ENCODE data around the gene PPIE. TPM values are rescaled to one million over a fixed set of nuclear protein-coding genes. Genes with fewer than 3 reads are reported as not detected.
"Not testable (repeated sequence)": the region's sequence is repeated elsewhere in the genome, so short reads cannot be mapped to it uniquely, and the experiment has no call there.

PPIE gene
- total and polyA plus RNA-seq, 2 experiments from 2014 or later, result 27.8 to 51.9 TPM

GRCh38 chr1:39777306-39777705 is 38.6 kb downstream of the PPIE start:
- TF ChIP-seq STAT1 (IDR thresholded peaks at IDR 0.05; ENCODE audit: unreplicated experiment), result no peak
- TF ChIP-seq EZH2phosphoT487 (IDR thresholded peaks at IDR 0.05; ENCODE audit: unreplicated experiment), result no peak
- H3K27me3 ChIP-seq (ENCODE audit: insufficient read depth), result peaks cover 6% of the 10 kb centered on the region; the same call in 1 of the 2 replicates
- Mint-ChIP-seq H3K36me3 (ENCODE audit: low read depth) (no peaks in the 10 kb centered on the region), H3K9me3 (no peaks in the 10 kb centered on the region), H3K27me3 (ENCODE audit: insufficient read depth, low read depth, poor library complexity) (peaks cover 8% of the 10 kb centered on the region), H3K27ac (no peak overlapping the region), H3K4me3 (no peak overlapping the region), H3K4me1 (peaks cover 4% of the 10 kb centered on the region; the same call in 2 of the 3 replicates)
- no peaks in the 10 kb centered on the region for H3K36me3 ChIP-seq (ENCODE audit: insufficient read depth)
- H4K20me1 ChIP-seq (replicated peaks; ENCODE audit: insufficient read depth), result no peaks in the 10 kb centered on the region
- no peak for ATAC-seq
- no peaks in the 10 kb centered on the region for H3K4me1 ChIP-seq (ENCODE audit: insufficient read depth)
- H3K4me2 ChIP-seq, result no peak overlapping the region
- H3K27ac ChIP-seq (ENCODE audit: low read depth), result no peak overlapping the region
- no peak overlapping the region for H3K4me3 ChIP-seq
- no peak overlapping the region for H2AFZ ChIP-seq
- DNase-seq (ENCODE audit: low spot score), result no peak
- H3F3A ChIP-seq (replicated peaks; ENCODE audit: low read depth), result no peaks in the 10 kb centered on the region
- no peaks in the 10 kb centered on the region for H3K9me2 ChIP-seq (ENCODE audit: insufficient read depth)
- no peaks in the 10 kb centered on the region for H3K79me2 ChIP-seq (replicated peaks; ENCODE audit: insufficient read depth)

- peaks cover 10% of the 10 kb centered on the region for H3K27me3 ChIP-seq (ENCODE audit: insufficient read depth)
- not testable (repeated sequence) for DNase-seq (ENCODE audit: low spot score); H3K79me2 ChIP-seq (replicated peaks; ENCODE audit: insufficient read depth); H3K27ac ChIP-seq (ENCODE audit: low read depth); H3F3A ChIP-seq (replicated peaks; ENCODE audit: low read depth); ATAC-seq; H3K4me1 Mint-ChIP-seq; H3K36me3 ChIP-seq (ENCODE audit: insufficient read depth); H3K9me3 Mint-ChIP-seq; H3K9me2 ChIP-seq (ENCODE audit: insufficient read depth); H3K4me2 ChIP-seq; H3K4me1 ChIP-seq (ENCODE audit: insufficient read depth); H3K36me3 Mint-ChIP-seq (ENCODE audit: low read depth); H3K4me3 Mint-ChIP-seq; H4K20me1 ChIP-seq (replicated peaks; ENCODE audit: insufficient read depth); H3K27me3 Mint-ChIP-seq (ENCODE audit: insufficient read depth, low read depth, poor library complexity); H3K27ac Mint-ChIP-seq; H3K4me3 ChIP-seq; H2AFZ ChIP-seq
Measured at GRCh38 chr1:39777896-39778295, 39.2 kb downstream of the PPIE start.

GRCh38 chr1:39778463-39779099 is 39.9 kb downstream of the PPIE start:
- not testable (repeated sequence) for H2AFZ ChIP-seq; H3K4me2 ChIP-seq; H3K36me3 Mint-ChIP-seq (ENCODE audit: low read depth); H4K20me1 ChIP-seq (replicated peaks; ENCODE audit: insufficient read depth); H3K79me2 ChIP-seq (replicated peaks; ENCODE audit: insufficient read depth); H3K27ac Mint-ChIP-seq; H3K9me2 ChIP-seq (ENCODE audit: insufficient read depth); DNase-seq (ENCODE audit: low spot score); H3K9me3 Mint-ChIP-seq; H3K4me3 ChIP-seq; H3K4me3 Mint-ChIP-seq; H3F3A ChIP-seq (replicated peaks; ENCODE audit: low read depth); H3K36me3 ChIP-seq (ENCODE audit: insufficient read depth); H3K4me1 Mint-ChIP-seq; H3K27ac ChIP-seq (ENCODE audit: low read depth); H3K4me1 ChIP-seq (ENCODE audit: insufficient read depth); ATAC-seq
- peaks cover 14% of the 10 kb centered on the region for H3K27me3 Mint-ChIP-seq (ENCODE audit: insufficient read depth, low read depth, poor library complexity)
- peaks cover 17% of the 10 kb centered on the region for H3K27me3 ChIP-seq (ENCODE audit: insufficient read depth)

- no peaks in the 10 kb centered on the region for H3K9me3 Mint-ChIP-seq
- peaks cover 18% of the 10 kb centered on the region for H3K27me3 ChIP-seq (ENCODE audit: insufficient read depth)
- TF ChIP-seq REST (IDR thresholded peaks at IDR 0.05; ENCODE audit: unreplicated experiment) (no peak), CTCF (conservative IDR thresholded peaks at IDR 0.05; ENCODE audit: low read depth in 2 of 2) (no peak), ZNF114 (CRISPR knock-in tag; IDR thresholded peaks at IDR 0.05) (no peak), POLR2AphosphoS5 (IDR thresholded peaks at IDR 0.05; ENCODE audit: low read depth) (no peak), STAT1 (IDR thresholded peaks at IDR 0.05; ENCODE audit: unreplicated experiment) (no peak), ETS1 (IDR thresholded peaks at IDR 0.05) (no peak), EZH2 (IDR thresholded peaks at IDR 0.05; ENCODE audit: low read depth, unreplicated experiment) (no peak)
Measured at GRCh38 chr1:39779137-39779536, 40.5 kb downstream of the PPIE start.

More at GRCh38 chr1:39779137-39779536, 40.5 kb downstream of the PPIE start:
- Mint-ChIP-seq H3K4me1 (peaks cover 4% of the 10 kb centered on the region; the same call in 2 of the 3 replicates), H3K4me3 (no peak overlapping the region), H3K27me3 (ENCODE audit: insufficient read depth, low read depth, poor library complexity) (peaks cover 17% of the 10 kb centered on the region), H3K27ac (no peak overlapping the region), H3K36me3 (ENCODE audit: low read depth) (no peaks in the 10 kb centered on the region)
- Histone ChIP-seq H2AFZ (no peak overlapping the region), H3K4me1 (ENCODE audit: insufficient read depth) (no peaks in the 10 kb centered on the region), H3K27ac (ENCODE audit: low read depth) (no peak overlapping the region), H3K4me3 (no peak overlapping the region), H3K36me3 (ENCODE audit: insufficient read depth) (no peaks in the 10 kb centered on the region), H3K4me2 (no peak overlapping the region), H3K9me2 (ENCODE audit: insufficient read depth) (no peaks in the 10 kb centered on the region), H3F3A (replicated peaks; ENCODE audit: low read depth) (no peaks in the 10 kb centered on the region), H3K79me2 (replicated peaks; ENCODE audit: insufficient read depth) (no peaks in the 10 kb centered on the region), H4K20me1 (replicated peaks; ENCODE audit: insufficient read depth) (no peaks in the 10 kb centered on the region)
- peak; percentile 28; the same call in 2 of the 3 replicates for ATAC-seq
- no peak for DNase-seq (ENCODE audit: low spot score)
